ENCODE measurements around the gene DUSP21.

DNA sequence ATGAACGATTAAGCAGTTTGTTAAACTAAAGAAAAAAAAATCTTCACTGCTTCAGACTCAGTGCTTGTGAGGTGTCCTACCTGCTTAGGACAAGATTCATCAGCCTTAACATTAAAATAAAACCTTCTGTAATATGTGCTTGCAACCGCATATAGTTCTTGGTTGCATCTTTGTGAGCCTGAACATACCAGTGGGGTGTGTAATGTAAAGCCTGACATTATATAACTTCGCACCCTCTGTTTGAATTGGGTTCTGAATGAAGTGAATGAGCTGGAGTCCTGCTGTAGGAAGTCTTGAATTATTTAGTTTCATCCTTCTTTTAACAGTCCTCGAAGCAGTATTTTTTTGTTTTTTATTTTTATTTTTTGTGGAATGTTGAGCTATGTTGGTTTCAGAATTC is 32.3 kb downstream of the DUSP21 start:
- TF ChIP-seq POLR2AphosphoS5 (IDR thresholded peaks at IDR 0.05; ENCODE audit: borderline replicate concordance, low read depth, low read length) (no peak), EZH2 (IDR thresholded peaks at IDR 0.05) (no peak)

All from SK-N-MC (cell line).